GM12873 (cell line): ENCODE data around the gene STARD3.

Source experiments
- CTCF ChIP-seq: IDR thresholded peaks from 2 replicates; pipeline ENCODE4 v1.5.1; 2012; ENCODE audit warnings: low read depth, mild to moderate bottlenecking, moderate library complexity, low read length, control low read depth; ENCODE audit not compliant: insufficient read depth; ENCODE audit errors: missing control alignments

Gene STARD3

GRCh38 chr17:39625198-39625785, 11.7 kb upstream of the STARD3 start:
- TF ChIP-seq CTCF, result no peak

- no peak for TF ChIP-seq CTCF
Measured at GRCh38 chr17:39626171-39627046, 10.5 kb upstream of the STARD3 start, which contains the start of gene PPP1R1B. TSS of gene PPP1R1B (plus strand) at chr17:39626952. CDS start at chr17:39627393, 441 bp downstream.

GRCh38 chr17:39627047-39627711, 9.8 kb upstream of the STARD3 start:
- no peak for TF ChIP-seq CTCF

- TF ChIP-seq CTCF, result no peak
Measured at GRCh38 chr17:39627712-39628516, 9.0 kb upstream of the STARD3 start.

GRCh38 chr17:39628655-39629493, 8.1 kb upstream of the STARD3 start:
- TF ChIP-seq CTCF, result no peak

- no peak for TF ChIP-seq CTCF
Measured at GRCh38 chr17:39629494-39629880, 7.5 kb upstream of the STARD3 start.
